Loucy (cell line): ENCODE measurements around the gene EHD2.
"Not testable (repeated sequence)": the region's sequence is repeated elsewhere in the genome, so short reads cannot be mapped to it uniquely, and the experiment has no call there.

Source experiments
- H2AFZ ChIP-seq: fragments of 200-600 bp; sonication (generic); 2 replicates; pipeline ENCODE4 v1.6.0; 2016; ENCODE audit warnings: antibody characterized with exemption, mild to moderate bottlenecking, low read length, moderate library complexity
- H3F3A ChIP-seq: fragments of 200-600 bp; 2 replicates; pipeline ENCODE4 v1.6.0; 2016; ENCODE audit warnings: antibody characterized with exemption, low read depth, mild to moderate bottlenecking
- H3K27me3 ChIP-seq: fragments of 200-600 bp; sonication (generic); 2 replicates; pipeline ENCODE4 v1.6.1; 2014; ENCODE audit warnings: low read length, mild to moderate bottlenecking; ENCODE audit not compliant: insufficient read depth, poor library complexity, severe bottlenecking
- H3K36me3 ChIP-seq: fragments of 200-600 bp; sonication (generic); 2 replicates; pipeline ENCODE4 v1.6.1; 2016; ENCODE audit warnings: low read length; ENCODE audit not compliant: insufficient read depth
- H3K4me1 ChIP-seq: fragments of 200-600 bp; sonication (generic); 2 replicates; pipeline ENCODE4 v1.5.1; 2014; ENCODE audit warnings: low read length, mild to moderate bottlenecking; ENCODE audit not compliant: insufficient read depth, poor library complexity, severe bottlenecking
- H3K4me2 ChIP-seq: fragments of 200-600 bp; sonication (generic); 2 replicates; pipeline ENCODE4 v1.6.0; 2014; ENCODE audit warnings: antibody characterized with exemption, low read length, low read depth, mild to moderate bottlenecking; ENCODE audit not compliant: poor library complexity, severe bottlenecking
- H3K4me3 ChIP-seq: fragments of 200-600 bp; sonication (generic); 2 replicates; pipeline ENCODE4 v1.5.1; 2014; ENCODE audit warnings: low read length, mild to moderate bottlenecking, mixed read lengths; ENCODE audit not compliant: poor library complexity, severe bottlenecking
- H3K79me2 ChIP-seq: fragments of 200-600 bp; sonication (generic); 2 replicates; pipeline ENCODE4 v1.6.1; 2014; ENCODE audit warnings: low read length; ENCODE audit not compliant: insufficient read depth
- H3K9ac ChIP-seq: fragments of 200-600 bp; sonication (generic); 2 replicates; pipeline ENCODE4 v1.6.0; 2014; ENCODE audit warnings: mild to moderate bottlenecking, low read depth, low read length, moderate library complexity; ENCODE audit not compliant: poor library complexity, severe bottlenecking
- H3K9me2 ChIP-seq: fragments of 200-600 bp; sonication (generic); replicated peaks from 2 replicates; pipeline ENCODE4 v1.6.1; 2016; ENCODE audit warnings: low read depth, low read length, mixed read lengths
- H3K9me3 ChIP-seq: fragments of 200-600 bp; sonication (generic); 2 replicates; pipeline ENCODE4 v1.6.1; 2014; ENCODE audit warnings: mild to moderate bottlenecking, antibody characterized with exemption, low read length, low read depth; ENCODE audit not compliant: insufficient read depth
- H4K20me1 ChIP-seq: fragments of 200-600 bp; sonication (generic); 2 replicates; pipeline ENCODE4 v1.6.0; 2014; ENCODE audit warnings: antibody characterized with exemption, low read length, mild to moderate bottlenecking; ENCODE audit not compliant: insufficient read depth, poor library complexity, severe bottlenecking
- CTCF ChIP-seq: fragments of 200-600 bp; sonication (generic); conservative IDR thresholded peaks from 2 replicates; pipeline ENCODE4 v1.5.1; 2014; ENCODE audit warnings: mild to moderate bottlenecking, antibody characterized with exemption, low read length
- EZH2phosphoT487 ChIP-seq: fragments of 200-600 bp; IDR thresholded peaks from 2 replicates; pipeline ENCODE4 v1.6.1; 2018; ENCODE audit warnings: antibody characterized with exemption, mild to moderate bottlenecking, moderate library complexity, borderline replicate concordance

The EHD2 gene

DNA sequence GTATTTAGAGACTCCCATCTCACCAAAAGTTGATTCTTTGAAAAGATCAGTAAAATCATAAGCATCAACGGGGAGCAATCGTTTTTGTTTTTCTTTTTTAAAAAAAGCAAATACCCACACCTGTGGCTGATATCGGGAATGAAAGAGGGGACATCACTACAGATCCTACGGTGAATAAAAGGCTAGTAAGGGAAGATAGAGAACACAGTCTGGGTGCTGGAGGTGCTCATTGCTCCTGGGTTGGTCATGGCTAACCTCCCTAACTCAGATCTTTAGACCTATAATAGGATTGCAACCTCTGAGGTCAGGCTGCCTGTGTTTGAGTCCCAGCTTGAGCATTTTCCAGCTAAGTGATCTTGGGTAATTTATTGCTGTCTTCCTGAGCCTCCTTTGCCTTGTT, 1.1 kb downstream of the EHD2 start:
- H3K4me2 ChIP-seq, result no peak overlapping the region
- H3K9ac ChIP-seq, result no peak overlapping the region
- H3K4me1 ChIP-seq, result no peaks in the 10 kb centered on the region

GRCh38 chr19:47714855-47715254, 1.6 kb downstream of the EHD2 start:
- H3K36me3 ChIP-seq, H3F3A ChIP-seq, H4K20me1 ChIP-seq, H3K4me1 ChIP-seq, H3K4me2 ChIP-seq, H3K9me3 ChIP-seq, H3K4me3 ChIP-seq, H3K79me2 ChIP-seq, H3K9ac ChIP-seq, H2AFZ ChIP-seq, H3K9me2 ChIP-seq, H3K27me3 ChIP-seq: not testable (repeated sequence)

More for the DNA sequence above, 1.1 kb downstream of the EHD2 start:
- Histone ChIP-seq H3K27me3 (no peaks in the 10 kb centered on the region), H3F3A (no peaks in the 10 kb centered on the region), H3K4me3 (no peak overlapping the region), H3K9me2 (no peaks in the 10 kb centered on the region), H4K20me1 (no peaks in the 10 kb centered on the region), H2AFZ (no peak overlapping the region), H3K9me3 (no peaks in the 10 kb centered on the region), H3K36me3 (no peaks in the 10 kb centered on the region), H3K79me2 (no peaks in the 10 kb centered on the region)
- TF ChIP-seq CTCF (no peak), EZH2phosphoT487 (no peak)

- TF ChIP-seq EZH2phosphoT487 (no peak), CTCF (no peak)
- Histone ChIP-seq H3K27me3 (no peaks in the 10 kb centered on the region), H3K4me3 (no peak overlapping the region), H3K9me2 (no peaks in the 10 kb centered on the region), H3K4me2 (no peak overlapping the region), H3K79me2 (no peaks in the 10 kb centered on the region), H3F3A (no peaks in the 10 kb centered on the region), H3K4me1 (no peaks in the 10 kb centered on the region), H3K9ac (no peak overlapping the region), H3K9me3 (no peaks in the 10 kb centered on the region), H4K20me1 (no peaks in the 10 kb centered on the region), H2AFZ (no peak overlapping the region), H3K36me3 (no peaks in the 10 kb centered on the region)
These were observed 3.2 kb downstream of the EHD2 start for GRCh38 chr19:47716270-47716937.

DNA sequence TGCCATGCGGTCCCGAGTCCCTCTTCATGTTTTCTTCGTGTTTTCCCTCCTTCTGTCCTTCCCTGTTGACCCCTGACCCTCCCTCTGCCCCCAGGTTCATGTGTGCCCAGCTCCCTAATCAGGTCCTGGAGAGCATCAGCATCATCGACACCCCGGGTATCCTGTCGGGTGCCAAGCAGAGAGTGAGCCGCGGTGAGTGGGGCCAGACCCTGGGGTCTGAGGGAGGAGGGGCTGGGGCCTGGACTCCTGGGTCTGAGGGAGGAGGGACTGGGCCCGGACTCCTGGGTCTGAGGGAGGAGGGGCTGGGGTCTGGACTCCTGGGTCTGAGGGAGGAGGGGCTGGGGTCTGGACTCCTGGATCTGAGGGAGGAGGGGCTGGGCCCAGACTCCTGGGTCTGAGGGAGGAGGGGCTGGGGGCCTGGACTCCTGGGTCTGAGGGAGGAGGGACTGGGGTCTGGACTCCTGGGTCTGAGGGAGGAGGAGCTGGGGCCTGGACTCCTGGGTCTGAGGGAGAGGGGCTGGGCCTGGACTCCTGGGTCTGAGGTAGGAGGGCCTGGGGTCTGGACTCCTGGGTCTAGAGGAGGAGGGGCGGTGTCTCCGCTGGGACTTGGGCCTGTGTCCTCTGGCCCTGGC, 5.3 kb downstream of the EHD2 start:
- not testable (repeated sequence) for H3K27me3 ChIP-seq, H4K20me1 ChIP-seq, H2AFZ ChIP-seq, H3K4me1 ChIP-seq, H3F3A ChIP-seq, H3K9me3 ChIP-seq, H3K9me2 ChIP-seq, H3K4me2 ChIP-seq, H3K36me3 ChIP-seq, H3K4me3 ChIP-seq, H3K9ac ChIP-seq, H3K79me2 ChIP-seq
